GM10266 (cell line): Measurements from ENCODE around the gene IGF2BP2.
A peak's percentile ranks its signal among the peaks of the same experiment; 100 is the strongest.

Experiments
- DNase-seq: peaks from one replicate; pipeline ENCODE4 v3.0.0; 2012; ENCODE audit errors: extremely low spot score
- CTCF ChIP-seq: IDR thresholded peaks from 2 replicates; pipeline ENCODE4 v1.5.1; 2012; ENCODE audit warnings: mild to moderate bottlenecking, low read depth; ENCODE audit not compliant: control insufficient read depth, insufficient read depth; ENCODE audit errors: missing control alignments

IGF2BP2 gene

GRCh38 chr3:185825639-185826481, 1.0 kb upstream of the IGF2BP2 start:
- peak; percentile 82 for DNase-seq
- TF ChIP-seq CTCF: no peak

GRCh38 chr3:185824051-185825005, 514 bp downstream of the IGF2BP2 start:
- TF ChIP-seq CTCF: no peak
- peak; percentile 72 for DNase-seq

- peak; percentile 78 for DNase-seq
Measured at GRCh38 chr3:185823078-185824044, 1.5 kb downstream of the IGF2BP2 start.

GRCh38 chr3:185822221-185823000, 2.4 kb downstream of the IGF2BP2 start:
- DNase-seq: no peak
- TF ChIP-seq CTCF: no peak

More at GRCh38 chr3:185823078-185824044, 1.5 kb downstream of the IGF2BP2 start:
- TF ChIP-seq CTCF: no peak

GRCh38 chr3:185820973-185821758, 3.7 kb downstream of the IGF2BP2 start:
- no peak for DNase-seq

More at GRCh38 chr3:185820973-185821758, 3.7 kb downstream of the IGF2BP2 start:
- TF ChIP-seq CTCF: no peak
